OCI-LY7 (cell line): ENCODE results near the gene NHERF2.

Experiments used
- EZH2phosphoT487 ChIP-seq: fragments of 200-600 bp; sonication (generic); IDR thresholded peaks from 2 replicates; pipeline ENCODE4 v1.6.1; 2018; ENCODE audit warnings: low read depth, borderline replicate concordance, mild to moderate bottlenecking, mixed run types, antibody characterized with exemption, low read length, moderate library complexity, mixed read lengths
- TF ChIP-seq, protein P1 (sequence below): fragments of 200-600 bp; sonication (generic); conservative IDR thresholded peaks from 2 replicates; pipeline ENCODE4 v1.5.1; 2014; ENCODE audit warnings: mild to moderate bottlenecking, antibody characterized with exemption, low read length, moderate library complexity, mixed read lengths

GRCh38 chr16:2082171-2082982 lies 55.7 kb downstream of the NHERF2 start:
- TF ChIP-seq, protein P1, sequence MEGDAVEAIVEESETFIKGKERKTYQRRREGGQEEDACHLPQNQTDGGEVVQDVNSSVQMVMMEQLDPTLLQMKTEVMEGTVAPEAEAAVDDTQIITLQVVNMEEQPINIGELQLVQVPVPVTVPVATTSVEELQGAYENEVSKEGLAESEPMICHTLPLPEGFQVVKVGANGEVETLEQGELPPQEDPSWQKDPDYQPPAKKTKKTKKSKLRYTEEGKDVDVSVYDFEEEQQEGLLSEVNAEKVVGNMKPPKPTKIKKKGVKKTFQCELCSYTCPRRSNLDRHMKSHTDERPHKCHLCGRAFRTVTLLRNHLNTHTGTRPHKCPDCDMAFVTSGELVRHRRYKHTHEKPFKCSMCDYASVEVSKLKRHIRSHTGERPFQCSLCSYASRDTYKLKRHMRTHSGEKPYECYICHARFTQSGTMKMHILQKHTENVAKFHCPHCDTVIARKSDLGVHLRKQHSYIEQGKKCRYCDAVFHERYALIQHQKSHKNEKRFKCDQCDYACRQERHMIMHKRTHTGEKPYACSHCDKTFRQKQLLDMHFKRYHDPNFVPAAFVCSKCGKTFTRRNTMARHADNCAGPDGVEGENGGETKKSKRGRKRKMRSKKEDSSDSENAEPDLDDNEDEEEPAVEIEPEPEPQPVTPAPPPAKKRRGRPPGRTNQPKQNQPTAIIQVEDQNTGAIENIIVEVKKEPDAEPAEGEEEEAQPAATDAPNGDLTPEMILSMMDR = no peak
- no peak for TF ChIP-seq EZH2phosphoT487
